Islet precursor cell (in vitro differentiated cells): ENCODE results near the gene KCNJ6.

ENCODE experiments used
- DNase-seq: peaks from one replicate; pipeline ENCODE4 v3.0.0-alpha.2; 2018

KCNJ6 gene

DNA sequence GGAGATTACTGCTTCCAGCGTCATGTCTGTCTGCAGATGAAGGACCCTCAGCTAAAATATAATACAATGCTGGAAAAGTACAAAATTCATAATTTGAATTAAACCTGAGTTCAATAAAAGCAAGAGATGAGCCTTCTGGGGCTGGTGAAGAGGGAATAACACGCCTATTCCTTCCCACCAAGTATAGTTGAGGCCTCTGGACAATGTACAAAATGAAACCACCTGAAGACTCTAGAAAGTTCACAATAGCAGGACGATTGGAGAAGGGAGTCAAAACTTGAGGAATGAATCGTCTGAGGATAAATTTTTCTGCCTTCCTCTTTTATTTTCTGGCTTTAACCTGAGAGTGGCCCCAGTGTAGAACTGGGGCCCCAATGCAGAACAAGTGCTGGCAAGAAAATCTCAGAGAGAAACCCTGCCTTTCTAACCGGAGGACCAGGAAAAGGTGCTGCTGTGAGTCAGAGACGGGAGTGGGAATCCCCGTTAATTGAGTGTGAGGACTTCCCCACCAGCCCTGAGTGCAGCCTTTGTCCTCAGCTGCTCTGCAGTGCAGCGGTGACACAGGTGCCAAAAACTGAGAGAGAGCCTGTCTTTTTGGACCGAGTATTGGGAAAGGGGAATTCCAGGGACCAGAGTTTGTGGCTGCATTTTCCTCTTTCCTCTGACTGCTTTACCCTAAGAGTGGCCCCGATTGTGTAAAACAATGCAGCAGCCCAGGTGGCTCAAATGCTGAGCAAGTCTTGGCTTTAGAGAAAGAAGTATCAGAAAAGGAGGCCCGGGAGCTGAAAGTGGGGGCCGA is 284.7 kb downstream of the KCNJ6 start:
- DNase-seq, result peak; percentile 61

DNA sequence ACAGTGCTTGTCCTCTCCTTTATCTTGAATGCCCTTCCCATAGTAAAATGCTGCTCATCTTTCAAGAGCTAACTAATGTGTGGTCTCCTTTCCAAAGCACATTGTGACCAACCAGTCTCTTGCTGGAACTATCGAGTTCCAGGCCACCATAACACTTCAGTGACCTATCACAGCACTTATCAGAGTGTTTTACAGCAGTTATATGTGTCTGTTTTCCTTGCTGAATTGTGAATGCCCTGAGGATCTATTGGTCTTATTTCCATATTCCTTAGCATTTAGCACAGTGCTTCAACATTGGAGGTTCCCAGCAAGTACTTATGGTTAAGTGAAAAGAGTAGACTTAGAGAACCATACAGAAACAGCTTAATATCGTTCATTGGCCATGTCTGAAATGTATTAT is 285.4 kb downstream of the KCNJ6 start:
- DNase-seq, result no peak

DNA sequence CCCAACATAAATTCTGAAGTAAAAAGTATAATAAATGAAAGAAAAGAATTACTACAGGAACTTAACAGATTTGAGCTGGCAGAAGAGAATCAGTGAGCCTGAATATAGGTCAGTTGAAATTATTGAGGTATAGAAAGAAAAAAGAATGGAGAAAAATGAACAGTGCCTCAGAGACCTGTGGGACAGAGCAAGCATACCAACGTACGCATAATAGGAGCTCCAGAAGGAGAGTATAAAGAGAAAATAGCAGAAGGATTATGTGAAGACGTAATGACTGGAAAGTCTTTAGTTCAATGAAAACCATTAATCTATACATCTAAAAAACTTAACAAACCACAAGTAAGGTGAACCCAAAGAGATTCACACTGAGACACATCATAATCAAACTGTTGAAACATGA is 287.9 kb downstream of the KCNJ6 start:
- no peak for DNase-seq

DNA sequence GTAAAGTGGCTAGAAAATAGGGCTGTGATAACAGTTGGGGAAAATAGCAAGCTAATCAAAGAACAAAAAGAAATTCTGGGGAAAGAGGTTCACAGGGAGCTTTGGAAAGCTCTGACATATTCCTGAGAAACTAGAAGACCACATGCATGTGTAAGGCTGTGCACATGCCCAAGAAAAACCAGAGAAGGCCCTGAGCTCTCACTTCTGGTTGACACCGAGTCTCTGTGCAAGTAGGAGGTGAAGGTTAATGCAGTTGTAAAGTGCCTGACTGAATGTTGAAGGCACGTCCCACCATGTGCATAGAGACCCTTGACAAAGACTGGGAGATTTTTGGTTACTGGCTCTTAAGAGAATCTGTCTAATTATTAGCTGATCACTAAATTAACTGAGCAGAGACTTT is 288.7 kb downstream of the KCNJ6 start:
- no peak for DNase-seq

DNA sequence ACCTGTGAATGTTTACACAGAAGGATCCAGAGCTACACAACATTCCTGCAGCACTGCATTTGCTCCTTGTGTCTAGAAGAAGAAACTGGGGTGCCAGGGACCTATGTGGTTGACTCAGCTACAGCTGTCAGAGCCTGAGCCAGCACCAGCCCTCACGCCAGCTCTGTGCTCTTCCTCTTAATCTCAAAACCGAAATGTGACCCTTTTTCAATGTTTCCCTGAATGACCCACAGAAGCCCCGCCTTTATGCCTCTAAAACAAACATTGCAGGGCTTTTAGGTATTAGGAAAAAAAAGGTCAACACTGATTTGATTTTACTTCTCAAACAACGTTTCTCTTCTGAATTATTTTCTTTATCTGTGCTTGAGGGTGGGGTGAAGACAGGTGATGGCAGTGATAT is 289.2 kb downstream of the KCNJ6 start:
- DNase-seq, result no peak

DNA sequence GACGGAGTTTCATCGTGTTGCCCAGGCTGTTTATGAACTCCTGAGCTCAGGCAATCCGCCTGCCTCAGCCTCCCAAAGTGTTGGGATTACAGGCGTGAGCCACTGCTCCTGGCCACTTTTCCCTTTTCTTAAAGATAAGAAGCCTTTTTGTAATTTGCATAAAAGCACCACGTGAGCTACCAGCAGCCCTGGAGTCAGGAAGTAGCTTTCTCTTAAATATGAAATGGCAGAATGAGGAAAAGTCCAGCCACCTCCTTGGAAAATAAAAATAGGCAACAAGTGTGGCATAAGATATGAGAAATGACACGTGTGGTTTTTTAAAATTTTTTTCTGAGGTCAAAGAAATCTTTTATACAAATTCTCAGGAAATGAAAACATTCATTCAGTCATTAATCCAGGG is 289.9 kb downstream of the KCNJ6 start:
- DNase-seq, result no peak

DNA sequence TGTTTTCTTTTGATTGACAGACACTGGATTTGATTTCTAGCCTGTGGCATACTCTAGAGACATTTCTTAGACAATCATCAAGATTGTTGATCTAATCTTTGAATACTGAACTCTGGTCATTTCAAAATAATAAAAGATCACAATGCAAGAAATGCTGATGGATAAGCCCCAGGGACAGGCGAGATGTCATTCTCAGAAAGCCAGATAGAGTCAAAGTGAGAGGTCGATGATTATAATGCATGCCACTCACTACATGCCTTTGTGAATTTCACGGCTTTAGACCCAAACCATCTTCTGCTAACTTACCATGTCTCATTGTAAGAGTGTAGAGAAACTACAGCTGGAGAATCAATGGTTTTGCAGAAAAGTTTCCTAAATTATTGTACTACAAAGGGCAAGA is 292.6 kb downstream of the KCNJ6 start:
- no peak for DNase-seq

DNA sequence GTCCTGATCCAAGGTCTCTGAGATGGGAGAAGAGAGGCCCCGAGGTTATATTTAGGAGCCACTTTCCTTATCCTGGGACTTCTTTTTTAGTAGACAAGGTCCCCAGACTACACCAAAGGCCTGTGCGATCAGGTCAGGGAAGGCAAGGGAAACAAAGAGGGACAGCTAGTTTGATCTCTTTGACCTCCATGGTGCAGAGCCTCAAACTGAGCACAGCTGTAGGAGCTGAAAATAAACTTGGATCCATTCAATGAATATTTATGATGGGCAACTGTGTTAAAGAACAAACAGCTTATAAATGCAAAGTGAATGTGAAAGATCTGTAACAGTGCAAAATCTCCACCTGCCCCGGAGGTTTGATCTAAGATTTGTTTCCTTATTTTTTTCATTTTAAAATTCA is 293.1 kb downstream of the KCNJ6 start:
- no peak for DNase-seq

DNA sequence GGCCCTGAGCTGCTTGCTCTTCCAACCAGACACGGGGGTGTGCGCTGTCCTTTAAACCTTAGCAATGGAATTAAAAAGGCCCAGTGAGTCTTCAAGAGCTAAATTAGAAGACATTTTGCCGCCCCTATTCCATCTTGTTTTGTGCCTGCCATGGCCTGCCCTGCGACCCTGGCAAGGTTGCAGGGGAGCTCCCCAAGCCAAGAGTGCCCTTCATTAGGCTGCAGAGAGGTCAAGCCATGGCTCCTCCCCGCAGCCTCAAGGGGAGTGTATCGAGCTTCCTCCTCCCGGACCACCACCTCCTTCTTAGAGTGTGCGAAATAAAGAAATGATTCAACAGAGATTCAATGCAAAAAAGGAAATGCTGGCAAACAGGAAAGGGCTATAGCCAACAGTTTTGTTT is 293.5 kb downstream of the KCNJ6 start:
- DNase-seq, result no peak

DNA sequence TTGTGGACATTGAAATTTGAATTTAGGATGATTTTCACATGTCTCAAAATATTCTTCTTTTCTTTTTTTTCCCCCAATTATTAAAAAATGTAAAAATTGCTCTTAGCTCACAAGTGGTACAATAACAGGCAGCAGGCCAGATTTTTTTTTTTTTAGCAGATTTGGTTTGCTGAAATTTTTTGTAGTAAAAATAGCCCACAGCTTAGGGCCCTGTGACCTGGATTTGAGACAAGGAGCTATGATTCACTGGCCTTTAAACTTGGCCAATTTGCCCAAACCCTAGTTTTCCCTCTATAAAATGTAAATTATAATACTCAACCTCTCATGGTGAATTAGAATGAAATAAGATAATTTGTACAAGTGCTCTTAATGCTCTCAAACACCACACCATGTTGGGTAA is 295.9 kb downstream of the KCNJ6 start:
- DNase-seq, result no peak

DNA sequence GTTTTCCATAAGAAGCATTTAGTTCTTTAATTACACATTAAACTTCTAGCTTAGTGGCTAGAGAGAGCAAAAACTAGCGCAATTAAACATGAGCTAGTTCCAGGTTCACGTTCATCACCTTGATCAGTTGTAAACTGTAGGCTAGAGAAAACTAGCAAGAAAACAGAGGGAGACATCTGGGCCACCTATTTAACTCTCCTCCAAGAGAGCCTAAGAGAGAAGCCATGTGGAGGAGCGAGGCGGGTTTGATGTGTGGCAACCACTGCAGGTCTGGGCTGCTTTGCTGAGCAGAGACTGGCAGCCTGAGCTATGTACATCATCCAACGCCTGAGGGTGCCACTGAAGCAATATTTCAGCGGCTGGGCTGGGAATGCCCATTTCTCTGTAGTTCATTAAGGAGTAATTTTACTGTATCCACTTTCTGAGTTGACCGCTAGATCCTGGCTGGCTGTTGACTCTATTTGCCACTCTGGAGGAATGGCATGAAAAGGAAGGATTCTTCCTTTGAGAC is 296.7 kb downstream of the KCNJ6 start:
- no peak for DNase-seq

DNA sequence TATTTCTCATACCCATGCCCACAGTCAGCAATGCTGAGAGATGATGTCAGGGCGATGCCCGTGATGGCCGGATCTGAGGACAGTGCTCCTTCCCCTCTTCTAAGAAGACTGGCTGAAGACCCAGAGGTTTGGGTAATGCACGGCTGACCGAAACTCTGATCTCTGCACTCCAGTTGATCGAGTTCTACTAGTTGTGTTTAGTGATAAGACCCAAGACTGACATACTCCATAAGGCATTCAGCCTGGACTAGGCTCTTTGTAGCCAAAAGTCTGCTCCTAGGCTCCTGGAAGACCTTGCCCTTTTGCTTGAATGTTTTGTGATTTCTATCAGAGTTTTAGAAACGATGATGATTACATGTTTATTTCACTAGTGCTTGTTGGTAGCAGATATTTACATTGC is 298.2 kb downstream of the KCNJ6 start:
- DNase-seq, result no peak

DNA sequence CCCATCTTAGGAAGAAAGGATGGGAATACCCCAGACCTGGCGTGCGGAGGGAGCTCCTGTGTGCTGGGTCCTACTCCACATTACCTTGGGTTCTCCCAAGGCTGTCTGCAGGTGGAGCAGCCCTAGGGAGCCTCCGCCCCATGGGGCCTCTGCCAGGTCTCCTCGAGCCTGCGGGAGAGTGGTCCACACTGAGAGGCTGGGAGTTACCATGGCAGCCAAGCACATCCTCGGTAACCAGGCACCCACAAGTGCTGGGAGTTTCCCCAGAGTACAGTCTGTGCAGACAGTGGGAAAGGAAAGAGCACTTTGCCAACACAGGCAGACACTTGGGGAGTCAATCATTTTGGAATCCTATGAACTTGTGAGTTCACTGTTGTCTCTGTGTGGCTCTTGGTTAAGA is 300.3 kb downstream of the KCNJ6 start:
- no peak for DNase-seq

DNA sequence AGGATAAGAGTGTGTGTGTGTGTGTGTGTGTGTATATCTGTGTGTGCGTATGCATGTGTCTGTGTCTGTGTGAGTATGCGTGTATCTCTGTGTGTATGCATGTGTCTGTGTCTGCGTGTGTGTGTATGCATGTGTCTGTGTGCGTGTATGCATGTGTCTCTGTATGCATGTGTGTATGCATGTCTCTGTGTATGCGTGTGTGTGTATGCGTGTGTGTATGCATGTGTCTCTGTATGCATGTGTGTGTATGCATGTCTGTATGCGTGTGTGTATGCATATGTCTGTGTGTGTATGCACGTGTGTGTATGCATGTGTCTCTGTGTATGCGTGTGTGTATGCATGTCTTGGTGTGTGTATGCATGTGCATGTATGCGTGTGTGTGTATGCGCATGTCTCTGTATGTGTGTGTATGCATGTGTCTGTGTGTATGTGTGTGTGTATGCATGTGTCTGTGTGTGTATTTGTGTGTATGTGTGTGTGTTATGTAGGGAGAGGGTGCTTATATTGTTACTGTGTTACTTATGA is 301.8 kb downstream of the KCNJ6 start:
- no peak for DNase-seq

DNA sequence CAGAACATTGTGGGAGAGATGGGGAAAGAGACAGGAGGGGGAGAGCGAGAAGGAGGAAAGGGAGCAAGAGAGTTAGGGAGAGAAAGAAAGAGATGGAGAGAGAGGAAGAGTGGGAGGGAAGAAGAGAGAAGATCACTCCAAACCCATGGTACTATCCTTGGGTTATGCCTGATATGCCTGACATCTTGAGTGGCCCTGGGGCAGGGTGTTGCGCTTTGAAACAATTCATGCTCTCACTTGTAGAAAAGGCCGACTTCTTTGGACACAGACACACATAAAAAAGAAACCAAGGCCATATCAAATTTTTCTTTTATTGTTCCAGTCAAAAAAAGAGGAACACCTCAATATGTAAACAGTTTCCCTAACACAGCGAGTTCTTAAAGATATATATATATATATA is 309.2 kb downstream of the KCNJ6 start:
- DNase-seq, result no peak

DNA sequence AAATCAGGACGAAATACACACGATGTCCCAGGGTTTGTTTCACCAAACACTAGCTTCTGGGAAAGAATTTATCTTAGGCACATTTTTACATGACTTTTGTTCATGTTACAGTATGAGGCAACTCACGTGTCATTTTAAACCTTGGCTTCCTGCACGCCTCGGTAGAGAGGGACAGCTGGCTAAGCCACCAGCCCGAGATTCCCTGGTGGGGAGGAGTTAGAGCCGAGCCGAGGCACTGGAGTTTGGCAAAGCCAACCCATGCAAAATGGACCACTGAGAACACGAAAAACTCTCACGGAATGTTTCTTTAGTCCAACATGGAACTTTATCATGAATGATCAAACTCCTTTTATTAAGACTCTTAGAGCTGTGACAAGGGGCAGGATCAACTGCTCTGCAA is 309.7 kb downstream of the KCNJ6 start:
- no peak for DNase-seq

DNA sequence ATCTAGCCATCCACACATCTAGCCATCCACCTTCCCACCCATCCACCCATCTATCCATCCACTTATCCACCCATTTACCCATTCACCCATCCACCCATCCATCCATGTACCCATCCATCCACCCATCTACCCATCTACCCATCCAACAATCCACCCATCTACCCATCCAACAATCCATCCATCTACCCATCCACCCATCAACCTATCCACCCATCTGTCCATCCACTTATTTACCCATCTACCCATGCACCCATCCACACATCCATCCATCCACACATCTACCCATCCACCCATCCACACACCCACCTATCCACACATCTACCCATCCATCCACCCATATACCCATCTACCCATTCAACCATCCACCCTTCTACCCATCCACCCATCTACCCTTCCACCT is 311.3 kb downstream of the KCNJ6 start:
- no peak for DNase-seq

DNA sequence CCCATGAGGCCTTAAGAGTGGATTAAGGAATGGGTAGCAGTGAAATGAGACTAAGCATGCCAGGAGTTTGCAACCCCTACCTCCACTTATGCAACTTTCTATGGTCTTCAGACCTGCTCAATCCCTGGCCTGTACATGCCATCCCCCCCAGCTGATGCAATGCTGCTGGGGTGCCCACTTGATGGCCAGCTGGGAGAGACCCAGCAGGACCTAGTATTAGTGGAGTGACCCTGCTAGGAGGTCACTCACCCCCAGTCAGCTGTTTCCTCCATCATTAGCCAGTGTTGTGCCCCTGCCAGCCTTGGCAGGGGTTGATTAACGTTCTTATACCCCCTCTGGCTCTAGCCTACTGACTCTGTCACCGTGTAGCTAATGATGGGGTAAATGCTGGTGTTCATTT is 313.1 kb downstream of the KCNJ6 start:
- DNase-seq, result no peak

DNA sequence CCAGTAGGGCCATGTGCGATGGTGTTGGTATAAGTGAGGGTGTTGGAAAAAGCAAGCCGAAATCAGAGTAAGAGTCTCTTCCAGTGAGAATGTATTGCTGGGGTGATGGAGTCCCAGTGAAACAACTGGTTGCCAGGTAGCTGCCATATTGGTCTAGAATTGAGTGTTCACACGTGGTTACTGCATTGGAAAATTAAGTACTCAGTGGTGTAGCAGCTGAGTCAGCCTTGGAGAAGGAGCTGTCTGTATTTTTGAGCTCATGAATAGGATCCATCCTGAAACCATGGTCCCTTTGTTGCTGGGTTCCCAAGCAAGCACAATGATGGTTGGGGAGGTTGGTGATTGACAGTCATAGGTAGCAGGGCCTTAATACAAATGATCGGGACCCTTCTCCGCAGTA is 314.3 kb downstream of the KCNJ6 start:
- no peak for DNase-seq

DNA sequence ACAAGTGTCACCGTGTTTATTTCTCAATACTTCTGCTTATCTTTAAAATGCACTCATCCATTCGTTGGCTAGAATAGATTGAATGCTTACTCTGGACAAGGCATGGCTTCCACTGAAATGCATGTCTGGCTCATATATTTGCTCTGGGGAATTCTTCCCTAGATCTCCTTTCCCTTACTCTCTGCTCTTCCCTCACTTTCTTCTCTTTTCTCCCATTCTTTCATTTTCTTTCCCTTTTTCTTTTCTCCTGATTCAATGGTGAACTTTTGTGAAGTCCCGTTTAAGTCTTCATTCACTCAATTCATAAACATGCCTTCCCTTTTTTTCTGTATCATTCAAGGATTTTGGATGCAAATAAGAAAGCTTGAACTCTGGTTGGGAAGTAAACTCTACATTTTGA is 315.2 kb downstream of the KCNJ6 start:
- no peak for DNase-seq

DNA sequence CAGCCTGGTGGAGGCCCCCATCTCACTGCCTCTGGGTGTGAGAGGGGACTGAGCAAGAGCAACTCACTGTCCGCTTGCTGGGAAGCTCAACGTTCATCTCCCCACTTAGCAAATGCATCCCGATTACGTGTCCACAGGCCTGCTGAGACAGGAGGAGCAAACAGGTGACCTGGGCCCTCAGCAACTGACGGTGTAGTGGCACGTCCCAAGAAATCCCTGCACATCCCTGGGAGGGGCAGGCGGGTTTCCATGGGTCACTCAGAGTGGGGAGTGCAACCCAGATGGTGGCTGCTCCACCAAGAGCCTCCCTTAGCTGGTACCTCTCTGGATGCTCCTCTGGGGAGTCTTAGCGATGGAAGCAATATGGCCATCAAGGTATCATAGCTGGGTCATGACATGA is 320.3 kb downstream of the KCNJ6 start:
- no peak for DNase-seq

DNA sequence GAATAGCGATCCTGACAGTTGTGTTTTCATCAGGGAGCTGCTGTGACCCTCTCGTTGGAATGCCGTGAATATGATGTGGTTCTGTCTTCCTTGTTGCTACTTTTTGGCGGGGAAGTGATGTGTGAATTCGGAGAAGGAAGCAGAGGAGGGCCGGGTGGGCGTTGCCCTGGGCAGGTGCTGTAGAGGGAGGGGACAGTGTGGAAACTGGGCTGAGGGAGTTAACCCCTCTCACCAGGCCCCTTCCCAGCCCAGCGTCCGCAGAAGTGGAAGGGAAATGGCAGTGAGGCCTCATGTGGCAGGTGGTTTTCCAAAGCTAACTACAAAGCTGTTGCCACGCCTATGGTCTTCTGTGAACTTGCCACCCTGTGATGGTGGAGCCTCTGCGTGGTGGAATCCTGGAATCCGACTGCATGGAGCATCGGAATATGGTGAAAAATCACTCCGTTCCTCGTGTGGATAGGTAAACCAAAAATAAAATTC is 321.7 kb downstream of the KCNJ6 start:
- no peak for DNase-seq

DNA sequence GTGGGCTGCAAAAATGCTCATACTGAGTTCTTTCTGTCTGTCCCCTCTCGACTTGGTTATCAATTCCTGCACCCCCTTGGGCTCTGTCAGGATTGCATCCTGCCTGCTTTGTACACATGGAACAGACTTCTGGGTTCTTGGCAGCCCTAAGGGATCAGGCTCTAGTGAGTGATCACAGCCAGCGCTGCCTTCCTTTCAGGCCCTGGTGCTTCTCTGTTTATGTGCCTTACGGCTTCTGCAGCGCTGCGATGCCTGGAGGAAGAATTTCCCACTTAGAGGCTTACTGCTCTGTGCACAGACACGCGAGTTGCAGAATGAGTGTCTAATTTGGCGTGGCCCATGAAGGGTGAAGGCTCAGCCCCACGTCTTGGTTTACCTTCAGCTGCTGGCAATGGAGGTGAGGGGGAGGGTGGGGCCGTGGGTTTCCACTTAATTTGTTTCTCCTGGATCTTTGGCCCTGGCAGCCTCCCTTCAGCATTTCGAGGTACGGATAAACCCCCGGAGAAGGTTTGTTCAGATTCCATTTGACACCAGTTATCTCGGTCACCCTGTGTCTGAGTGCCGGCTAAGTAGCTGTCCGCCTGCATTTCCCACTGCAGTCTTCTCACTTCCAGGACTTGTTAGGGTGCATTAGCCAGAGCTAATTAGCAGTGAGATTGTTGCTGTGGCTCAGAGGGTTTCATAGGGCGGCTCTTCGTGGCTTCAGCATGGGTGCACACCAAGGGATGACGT is 322.4 kb downstream of the KCNJ6 start:
- no peak for DNase-seq

DNA sequence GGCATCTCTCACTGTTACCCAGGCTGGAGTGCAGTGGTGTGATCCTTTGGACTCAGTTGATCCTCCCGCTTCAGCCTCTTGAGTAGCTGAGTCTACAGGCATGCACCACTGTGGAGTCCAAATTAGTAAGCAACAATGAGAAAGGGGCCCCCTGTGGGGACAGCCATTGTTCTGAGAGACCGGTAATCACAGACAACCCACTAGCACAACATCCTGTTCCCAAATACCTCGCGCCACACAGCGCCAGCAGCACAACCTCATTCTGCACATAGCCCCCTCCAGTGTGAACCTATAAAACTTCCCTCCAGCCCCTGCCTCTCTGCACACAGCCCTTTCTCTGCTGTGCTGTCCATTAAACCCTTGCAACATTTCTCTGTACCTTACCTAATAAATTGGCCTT is 323.2 kb downstream of the KCNJ6 start:
- no peak for DNase-seq
